Measurements from ENCODE around the gene NDRG2. TPM values are rescaled to one million over a fixed set of nuclear protein-coding genes. Genes with fewer than 3 reads are reported as not detected.

NDRG2 gene
- total RNA-seq, 4 donors from 2014 or later, result 152 to 212 (median 183) TPM

DNA sequence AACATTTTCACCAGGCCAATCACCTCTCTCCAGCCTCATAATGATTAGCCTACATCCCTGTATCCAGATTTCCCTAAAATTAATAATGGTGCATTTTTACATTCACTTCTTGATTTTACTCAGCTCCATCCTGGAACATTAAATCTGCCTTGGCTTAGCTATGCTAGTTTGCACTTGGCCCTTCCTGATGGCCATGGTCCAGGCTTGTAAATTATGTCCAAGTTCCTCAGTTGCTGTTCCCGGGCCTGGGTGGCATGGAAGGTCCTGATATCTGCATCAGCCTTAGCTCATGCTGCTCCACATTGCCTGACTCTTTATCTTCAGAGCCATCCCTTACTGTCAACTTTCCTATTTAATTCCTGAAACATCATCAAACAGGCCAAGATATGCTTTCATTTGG, 46.2 kb downstream of the NDRG2 start:
- Histone ChIP-seq H3K4me1 (no peaks in the 10 kb centered on the region), H3K36me3 (no peaks in the 10 kb centered on the region), H3K4me3 (replicated peaks in 1 of 3) (no peak overlapping the region), H3K27me3 (no peaks in the 10 kb centered on the region), H3K27ac (no peak overlapping the region), H3K9me3 (no peaks in the 10 kb centered on the region)
- no peak for DNase-seq
- TF ChIP-seq POLR2A (IDR thresholded peaks at IDR 0.05), result no peak
- TF ChIP-seq, protein P1, sequence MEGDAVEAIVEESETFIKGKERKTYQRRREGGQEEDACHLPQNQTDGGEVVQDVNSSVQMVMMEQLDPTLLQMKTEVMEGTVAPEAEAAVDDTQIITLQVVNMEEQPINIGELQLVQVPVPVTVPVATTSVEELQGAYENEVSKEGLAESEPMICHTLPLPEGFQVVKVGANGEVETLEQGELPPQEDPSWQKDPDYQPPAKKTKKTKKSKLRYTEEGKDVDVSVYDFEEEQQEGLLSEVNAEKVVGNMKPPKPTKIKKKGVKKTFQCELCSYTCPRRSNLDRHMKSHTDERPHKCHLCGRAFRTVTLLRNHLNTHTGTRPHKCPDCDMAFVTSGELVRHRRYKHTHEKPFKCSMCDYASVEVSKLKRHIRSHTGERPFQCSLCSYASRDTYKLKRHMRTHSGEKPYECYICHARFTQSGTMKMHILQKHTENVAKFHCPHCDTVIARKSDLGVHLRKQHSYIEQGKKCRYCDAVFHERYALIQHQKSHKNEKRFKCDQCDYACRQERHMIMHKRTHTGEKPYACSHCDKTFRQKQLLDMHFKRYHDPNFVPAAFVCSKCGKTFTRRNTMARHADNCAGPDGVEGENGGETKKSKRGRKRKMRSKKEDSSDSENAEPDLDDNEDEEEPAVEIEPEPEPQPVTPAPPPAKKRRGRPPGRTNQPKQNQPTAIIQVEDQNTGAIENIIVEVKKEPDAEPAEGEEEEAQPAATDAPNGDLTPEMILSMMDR (IDR thresholded peaks at IDR 0.05), result no peak
- 70 to 73% methylated on average over 1 of the region's 1 CpG for WGBS, 2 donors
- intact Hi-C loops (cut with DNase I), result no loop called here

DNA sequence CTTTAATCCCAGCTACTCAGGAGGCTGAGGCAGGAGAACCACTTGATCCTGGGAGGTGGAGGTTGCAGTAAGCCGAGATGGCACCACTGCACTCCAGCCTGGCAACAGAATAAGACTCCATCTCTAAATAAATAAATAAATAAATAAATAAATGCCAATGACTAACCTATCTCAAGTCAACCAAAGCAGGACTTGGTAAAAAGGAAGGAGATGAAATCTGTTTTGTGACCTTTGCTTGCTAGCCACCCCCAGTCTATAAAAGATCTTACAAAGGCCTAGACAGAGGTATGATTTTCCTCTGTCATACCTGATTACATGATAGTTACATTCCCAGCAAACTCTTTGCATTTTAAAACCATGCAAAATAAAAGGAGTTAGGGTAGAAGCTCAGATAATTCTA, 48.6 kb downstream of the NDRG2 start:
- Histone ChIP-seq H3K36me3 (no peaks in the 10 kb centered on the region), H3K4me1 (no peaks in the 10 kb centered on the region), H3K27me3 (no peaks in the 10 kb centered on the region), H3K9me3 (no peaks in the 10 kb centered on the region), H3K4me3 (replicated peaks in 1 of 3) (no peak overlapping the region), H3K27ac (no peak overlapping the region)
- TF ChIP-seq, protein P1 (IDR thresholded peaks at IDR 0.05), result no peak
- intact Hi-C loops (cut with DNase I), result no loop called here
- 90 to 97% methylated on average over 1 of the region's 1 CpG for WGBS, 2 donors
- DNase-seq, result no peak

- intact Hi-C loops (cut with DNase I), result no loop called here
Measured at GRCh38 chr14:20973501-20973900, 51.4 kb downstream of the NDRG2 start.

GRCh38 chr14:20971705-20972021, 53.2 kb downstream of the NDRG2 start:
- no peak overlapping the region for H3K4me3 ChIP-seq (replicated peaks in 1 of 3)
- intact Hi-C loops (cut with DNase I), result no loop called here
- no peak for DNase-seq

More at GRCh38 chr14:20973501-20973900, 51.4 kb downstream of the NDRG2 start:
- no peak for TF ChIP-seq POLR2A (IDR thresholded peaks at IDR 0.05)
- TF ChIP-seq, protein P1 (IDR thresholded peaks at IDR 0.05), result no peak
- Histone ChIP-seq H3K27ac (no peak overlapping the region), H3K27me3 (no peaks in the 10 kb centered on the region), H3K4me3 (replicated peaks in 1 of 3) (no peak overlapping the region), H3K36me3 (no peaks in the 10 kb centered on the region), H3K9me3 (no peaks in the 10 kb centered on the region), H3K4me1 (peaks cover 0 to 4% of the 10 kb centered on the region in 2 donors)
- 96 to 97% methylated on average over 3 of the region's 3 CpGs for WGBS, 2 donors
- DNase-seq, result no peak

DNA sequence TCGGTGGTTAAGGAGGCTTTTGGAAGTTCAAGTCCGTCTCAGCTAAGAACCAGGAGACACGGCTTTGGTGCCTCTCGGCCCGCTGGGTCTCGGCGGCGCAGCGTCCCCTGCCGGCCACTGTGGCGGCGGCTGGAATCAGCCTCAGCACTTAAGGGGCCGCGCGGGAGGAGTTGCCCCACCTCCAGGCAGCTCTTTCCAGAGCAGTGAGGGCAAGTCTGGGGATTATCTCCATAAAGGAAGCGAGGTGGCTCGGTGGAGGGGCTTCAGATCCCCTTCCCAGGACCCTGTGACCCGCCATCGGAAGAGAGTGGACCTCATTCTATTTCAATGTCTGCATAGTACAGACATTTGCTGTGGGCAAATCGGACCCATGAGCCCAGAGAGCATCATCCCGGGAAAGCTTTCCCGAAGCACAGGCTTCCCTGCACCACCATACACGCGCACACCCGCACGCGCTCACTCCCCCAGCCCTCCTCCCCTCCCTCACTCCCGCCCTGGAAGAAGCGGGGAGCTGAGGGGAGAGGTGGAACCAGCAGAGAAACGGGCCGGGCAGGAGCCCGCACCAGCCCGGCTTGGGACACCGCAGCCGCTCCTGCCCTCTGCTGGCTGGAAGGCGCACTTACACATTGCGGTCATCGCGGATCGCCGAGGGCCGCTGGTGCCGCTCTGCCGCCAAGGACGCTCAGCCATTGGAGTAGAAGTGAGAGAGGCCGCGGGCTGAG, 53.7 kb downstream of the NDRG2 start:
- intact Hi-C loops (cut with DNase I), result no loop called here
- H3K4me3 ChIP-seq (replicated peaks in 1 of 3), result peak overlapping the region; percentile 14 to 35 (median 26)
- peak; percentile 82 to 86 for DNase-seq
- WGBS, 2 donors, result 1 to 3% methylated on average over 33 to 36 of the region's 47 CpGs
- TF ChIP-seq, protein P1 (IDR thresholded peaks at IDR 0.05), result peak; percentile 59 to 90 (median 72)
- no peak for TF ChIP-seq POLR2A (IDR thresholded peaks at IDR 0.05)
- H3K27me3 ChIP-seq, result no peaks in the 10 kb centered on the region
- H3K36me3 ChIP-seq, result no peaks in the 10 kb centered on the region
- H3K9me3 ChIP-seq, result no peaks in the 10 kb centered on the region
- peak overlapping the region in 2 of 3 donors; percentile 8 to 32 for H3K27ac ChIP-seq
- peaks cover 0 to 4% of the 10 kb centered on the region in 2 donors for H3K4me1 ChIP-seq

More at GRCh38 chr14:20971705-20972021, 53.2 kb downstream of the NDRG2 start:
- H3K27me3 ChIP-seq, result no peaks in the 10 kb centered on the region
- H3K4me1 ChIP-seq, result peaks cover 0 to 4% of the 10 kb centered on the region in 2 donors
- peak overlapping the region in 1 of 3 donors; percentile 32 for H3K27ac ChIP-seq
- 17% methylated on average over 8 of the region's 8 CpGs for WGBS, 2 donors
- TF ChIP-seq POLR2A (IDR thresholded peaks at IDR 0.05), result no peak
- TF ChIP-seq, protein P1 (IDR thresholded peaks at IDR 0.05), result no peak
- H3K36me3 ChIP-seq, result no peaks in the 10 kb centered on the region
- no peaks in the 10 kb centered on the region for H3K9me3 ChIP-seq

All from thyroid gland (tissue), 4 donors.